HG03066 (cell line): Measurements from ENCODE around the gene SLC39A2.

ENCODE experiments used
- ATAC-seq: cut with Tn5 transposase; IDR thresholded peaks from one replicate; pipeline ENCODE4 v1.9.1; 2021; ENCODE audit warnings: low read depth; ENCODE audit not compliant: unreplicated experiment

Gene SLC39A2

GRCh38 chr14:21042918-21043317 is 43.8 kb downstream of the SLC39A2 start:
- no peak for ATAC-seq

GRCh38 chr14:21043387-21043973 is 44.4 kb downstream of the SLC39A2 start:
- ATAC-seq = no peak

- no peak for ATAC-seq
Measured at GRCh38 chr14:21043974-21044618, 45.0 kb downstream of the SLC39A2 start.

- no peak for ATAC-seq
Measured at GRCh38 chr14:21047378-21047781, 48.3 kb downstream of the SLC39A2 start.

- ATAC-seq = no peak
Measured at GRCh38 chr14:21048638-21049037, 49.5 kb downstream of the SLC39A2 start.

GRCh38 chr14:21049271-21049673 is 50.2 kb downstream of the SLC39A2 start:
- ATAC-seq = no peak

- no peak for ATAC-seq
Measured at GRCh38 chr14:21050597-21050996, 51.5 kb downstream of the SLC39A2 start.
